HG03175 (cell line): Measurements from ENCODE around the gene ARHGEF1.

ENCODE experiments used
- ATAC-seq: cut with Tn5 transposase; IDR thresholded peaks from one replicate; pipeline ENCODE4 v1.9.1; 2021; ENCODE audit warnings: mild to moderate bottlenecking, moderate library complexity; ENCODE audit not compliant: unreplicated experiment

The ARHGEF1 gene

GRCh38 chr19:41917676-41918075 lies 34.7 kb downstream of the ARHGEF1 start:
- ATAC-seq, result no peak

- no peak for ATAC-seq
Measured at GRCh38 chr19:41918095-41918494, 35.1 kb downstream of the ARHGEF1 start.

- no peak for ATAC-seq
Measured at GRCh38 chr19:41918653-41919244, 35.8 kb downstream of the ARHGEF1 start.

- no peak for ATAC-seq
Measured at GRCh38 chr19:41919948-41920712, 37.1 kb downstream of the ARHGEF1 start.

GRCh38 chr19:41920882-41921576 lies 38.0 kb downstream of the ARHGEF1 start:
- no peak for ATAC-seq

- no peak for ATAC-seq
Measured at GRCh38 chr19:41921577-41922576, 38.9 kb downstream of the ARHGEF1 start.

- no peak for ATAC-seq
Measured at GRCh38 chr19:41922585-41922984, 39.6 kb downstream of the ARHGEF1 start.

- no peak for ATAC-seq
Measured at GRCh38 chr19:41923045-41923788, 40.2 kb downstream of the ARHGEF1 start.

- ATAC-seq, result no peak
Measured at GRCh38 chr19:41924151-41925145, 41.5 kb downstream of the ARHGEF1 start.

- no peak for ATAC-seq
Measured at GRCh38 chr19:41925208-41926003, 42.4 kb downstream of the ARHGEF1 start.

- no peak for ATAC-seq
Measured at GRCh38 chr19:41926028-41926762, 43.2 kb downstream of the ARHGEF1 start.

- ATAC-seq, result no peak
Measured at GRCh38 chr19:41926763-41927496, 43.9 kb downstream of the ARHGEF1 start.

- ATAC-seq, result no peak
Measured at GRCh38 chr19:41927497-41928192, 44.7 kb downstream of the ARHGEF1 start.

GRCh38 chr19:41928221-41928683 lies 45.3 kb downstream of the ARHGEF1 start, which contains the start of gene ERFL:
ERFL (minus strand) TSS chr19:41928449; CDS start chr19:41912919, 15,530 bp downstream.
- ATAC-seq, result no peak

- no peak for ATAC-seq
Measured at GRCh38 chr19:41928754-41929535, 46.0 kb downstream of the ARHGEF1 start.
